GM21825 (cell line): ENCODE results near the gene ZNF211.

Source experiments
- ATAC-seq: cut with Tn5 transposase; IDR thresholded peaks from one replicate; pipeline ENCODE4 v1.9.1; 2021; ENCODE audit warnings: mild to moderate bottlenecking, moderate library complexity; ENCODE audit not compliant: unreplicated experiment

Gene ZNF211

GRCh38 chr19:57655443-57655842 lies 22.5 kb downstream of the ZNF211 start:
- no peak for ATAC-seq

GRCh38 chr19:57656346-57656745 lies 23.4 kb downstream of the ZNF211 start:
- ATAC-seq = no peak

GRCh38 chr19:57664269-57665127 lies 31.5 kb downstream of the ZNF211 start:
- no peak for ATAC-seq

- no peak for ATAC-seq
These were observed 32.4 kb downstream of the ZNF211 start for GRCh38 chr19:57665261-57665806.

- ATAC-seq = no peak
These were observed 34.3 kb downstream of the ZNF211 start for GRCh38 chr19:57667228-57667627.

GRCh38 chr19:57668635-57669034 lies 35.7 kb downstream of the ZNF211 start, which contains the start of gene ZSCAN4:
ZSCAN4 (plus strand) TSS chr19:57668935; CDS start chr19:57676146, 7,211 bp downstream.
- no peak for ATAC-seq

- ATAC-seq = no peak
These were observed 38.3 kb downstream of the ZNF211 start for GRCh38 chr19:57671124-57671895.

- ATAC-seq = no peak
These were observed 39.5 kb downstream of the ZNF211 start for GRCh38 chr19:57672466-57672865.

GRCh38 chr19:57675881-57676280 lies 42.9 kb downstream of the ZNF211 start:
- ATAC-seq = no peak

- ATAC-seq = peak; percentile 14
These were observed 49.3 kb downstream of the ZNF211 start for GRCh38 chr19:57682226-57682766.

GRCh38 chr19:57686727-57687126 lies 53.8 kb downstream of the ZNF211 start:
- no peak for ATAC-seq

- ATAC-seq = no peak
These were observed 54.5 kb downstream of the ZNF211 start for GRCh38 chr19:57687363-57688010.

GRCh38 chr19:57688011-57688763 lies 55.2 kb downstream of the ZNF211 start:
- ATAC-seq = no peak

GRCh38 chr19:57689750-57690149 lies 56.8 kb downstream of the ZNF211 start:
- no peak for ATAC-seq
